IMR-90 (cell line): ENCODE measurements around the gene DENND10.
"Not testable (repeated sequence)": the region's sequence is repeated elsewhere in the genome, so short reads cannot be mapped to it uniquely, and the experiment has no call there.

Source experiments
- BHLHE40 ChIP-seq: fragments of 150-350 bp; IDR thresholded peaks from 2 replicates; pipeline ENCODE4 v1.6.1; 2016; ENCODE audit warnings: mild to moderate bottlenecking, low read depth, low read length
- CEBPB ChIP-seq: IDR thresholded peaks from 2 replicates; pipeline ENCODE4 v1.6.1; 2012; ENCODE audit warnings: low read depth, low read length, improper control_type of control experiment
- CTCF ChIP-seq: conservative IDR thresholded peaks from 2 replicates; pipeline ENCODE4 v1.5.1; 2012; ENCODE audit warnings: mild to moderate bottlenecking, low read depth, low read length, improper control_type of control experiment
- ELK1 ChIP-seq: fragments of 150-350 bp; IDR thresholded peaks from 2 replicates; pipeline ENCODE4 v1.6.1; 2016; ENCODE audit warnings: low read depth, mild to moderate bottlenecking, low read length, moderate library complexity, borderline replicate concordance
- MAFK ChIP-seq: IDR thresholded peaks from 2 replicates; pipeline ENCODE4 v1.6.1; 2012; ENCODE audit warnings: low read depth, low read length, improper control_type of control experiment
- POLR2A ChIP-seq: IDR thresholded peaks from 2 replicates; pipeline ENCODE4 v1.6.1; 2012; ENCODE audit warnings: mild to moderate bottlenecking, low read depth, low read length
- RAD21 ChIP-seq: IDR thresholded peaks from 2 replicates; pipeline ENCODE4 v1.6.1; 2012; ENCODE audit warnings: low read length, improper control_type of control experiment
- USF2 ChIP-seq: fragments of 150-350 bp; IDR thresholded peaks from 2 replicates; pipeline ENCODE4 v1.6.1; 2017; ENCODE audit warnings: mild to moderate bottlenecking, antibody characterized with exemption, low read length, low read depth

- TF ChIP-seq USF2, ELK1, RAD21, CTCF, CEBPB, POLR2A, BHLHE40, MAFK: not testable (repeated sequence)
Observed at GRCh38 chr10:119151601-119152000, 47.7 kb downstream of the DENND10 start.
